Measurements from ENCODE around the gene SCAPER. TPM values are rescaled to one million over a fixed set of nuclear protein-coding genes. Genes with fewer than 3 reads are reported as not detected.
"Not testable (repeated sequence)": the region's sequence is repeated elsewhere in the genome, so short reads cannot be mapped to it uniquely, and the experiment has no call there.

The SCAPER gene
- total and polyA plus RNA-seq, 4 donors, result 3.3 to 18.0 (median 9.9) TPM

- no peaks in the 10 kb centered on the region for H3K9me3 ChIP-seq (ENCODE audit: control insufficient read depth in 4 of 4, low read length in 3 of 4)
- DNase-seq (ENCODE audit: low spot score), result no peak
- H3K4me3 ChIP-seq (ENCODE audit: low read depth in 1 of 3, low read length in 3 of 3), result no peak overlapping the region
- no peak overlapping the region for H3K27ac ChIP-seq (ENCODE audit: low read depth in 1 of 2, low read length in 2 of 2)
- WGBS, result 74% methylated on average over 3 of the region's 3 CpGs
- no peaks in the 10 kb centered on the region for H3K36me3 ChIP-seq (ENCODE audit: control insufficient read depth in 4 of 4, insufficient read depth in 3 of 4, low read depth in 1 of 4, low read length in 3 of 4)
- peaks cover 0 to 3% (median 2%) of the 10 kb centered on the region in 4 donors for H3K4me1 ChIP-seq (ENCODE audit: control insufficient read depth in 4 of 4, insufficient read depth in 4 of 4, low read length in 3 of 4)
- TF ChIP-seq TAF1 (conservative IDR thresholded peaks at IDR 0.05), result no peak
- TF ChIP-seq FOXA2 (IDR thresholded peaks at IDR 0.05), result no peak
- TF ChIP-seq, protein P1, sequence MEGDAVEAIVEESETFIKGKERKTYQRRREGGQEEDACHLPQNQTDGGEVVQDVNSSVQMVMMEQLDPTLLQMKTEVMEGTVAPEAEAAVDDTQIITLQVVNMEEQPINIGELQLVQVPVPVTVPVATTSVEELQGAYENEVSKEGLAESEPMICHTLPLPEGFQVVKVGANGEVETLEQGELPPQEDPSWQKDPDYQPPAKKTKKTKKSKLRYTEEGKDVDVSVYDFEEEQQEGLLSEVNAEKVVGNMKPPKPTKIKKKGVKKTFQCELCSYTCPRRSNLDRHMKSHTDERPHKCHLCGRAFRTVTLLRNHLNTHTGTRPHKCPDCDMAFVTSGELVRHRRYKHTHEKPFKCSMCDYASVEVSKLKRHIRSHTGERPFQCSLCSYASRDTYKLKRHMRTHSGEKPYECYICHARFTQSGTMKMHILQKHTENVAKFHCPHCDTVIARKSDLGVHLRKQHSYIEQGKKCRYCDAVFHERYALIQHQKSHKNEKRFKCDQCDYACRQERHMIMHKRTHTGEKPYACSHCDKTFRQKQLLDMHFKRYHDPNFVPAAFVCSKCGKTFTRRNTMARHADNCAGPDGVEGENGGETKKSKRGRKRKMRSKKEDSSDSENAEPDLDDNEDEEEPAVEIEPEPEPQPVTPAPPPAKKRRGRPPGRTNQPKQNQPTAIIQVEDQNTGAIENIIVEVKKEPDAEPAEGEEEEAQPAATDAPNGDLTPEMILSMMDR (IDR thresholded peaks at IDR 0.05; ENCODE audit: low read depth, low read length, missing input control), result no peak
- TF ChIP-seq MAX (IDR thresholded peaks at IDR 0.05), result no peak
- no peak for TF ChIP-seq GABPA (IDR thresholded peaks at IDR 0.05 in 1 of 2, conservative IDR thresholded peaks at IDR 0.05 in 1 of 2)
- no peak for TF ChIP-seq JUND (IDR thresholded peaks at IDR 0.05)
- no peak for TF ChIP-seq EGR1 (IDR thresholded peaks at IDR 0.05; ENCODE audit: low read depth in 2 of 2)
- H3K9ac ChIP-seq (ENCODE audit: low read depth in 1 of 2, low read length in 2 of 2), result no peak overlapping the region
- no peaks in the 10 kb centered on the region for H3K27me3 ChIP-seq (ENCODE audit: control insufficient read depth in 4 of 4, insufficient read depth in 4 of 4, low read length in 3 of 4)
Measured at GRCh38 chr15:76298986-76299385, 606.2 kb downstream of the SCAPER start.

DNA sequence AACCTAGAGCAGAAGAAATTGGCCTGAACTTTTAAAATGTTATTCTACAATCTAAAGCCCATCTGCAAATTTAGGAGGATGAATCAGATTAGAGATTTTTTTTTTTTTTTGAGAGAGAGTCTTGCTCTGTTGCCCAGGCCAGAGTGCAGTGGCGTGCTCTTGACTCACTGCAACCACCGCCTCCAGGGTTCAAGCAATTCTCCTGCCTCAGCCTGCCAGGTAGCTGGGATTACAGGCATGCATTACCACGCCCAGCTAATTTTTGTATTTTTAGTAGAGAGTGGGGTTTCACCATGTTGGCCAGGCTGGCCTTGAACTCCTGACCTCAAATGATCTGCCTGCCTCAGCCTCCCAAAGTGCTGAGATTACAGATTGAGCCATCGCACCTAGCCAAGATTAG is 607.2 kb downstream of the SCAPER start:
- H3K36me3 ChIP-seq (ENCODE audit: control insufficient read depth in 4 of 4, insufficient read depth in 3 of 4, low read depth in 1 of 4, low read length in 3 of 4); H3K9ac ChIP-seq (ENCODE audit: low read depth in 1 of 2, low read length in 2 of 2); DNase-seq (ENCODE audit: low spot score); H3K4me1 ChIP-seq (ENCODE audit: control insufficient read depth in 4 of 4, insufficient read depth in 4 of 4, low read length in 3 of 4); H3K27me3 ChIP-seq (ENCODE audit: control insufficient read depth in 4 of 4, insufficient read depth in 4 of 4, low read length in 3 of 4); H3K4me3 ChIP-seq (ENCODE audit: low read depth in 1 of 3, low read length in 3 of 3); H3K9me3 ChIP-seq (ENCODE audit: control insufficient read depth in 4 of 4, low read length in 3 of 4); H3K27ac ChIP-seq (ENCODE audit: low read depth in 1 of 2, low read length in 2 of 2): not testable (repeated sequence)
- 91% methylated on average over 4 of the region's 4 CpGs for WGBS

Small RNA genes within 50 kb of the gene (small RNA-seq; reads per million reads assigned to genes)
- gene AC090751.1 (not detected), gene MIR3713 (not detected)

Other genes starting within 250 kb of the SCAPER start
- 10 to 100 TPM; 12.0 to 28.2 TPM for gene RCN2, start 26.4 kb upstream of the SCAPER start, total RNA-seq
- 10 to 100 TPM in 1 of 2 donors, 1 to 10 TPM in 1; 8.7 to 18.2 TPM for gene RCN2, start 26.4 kb upstream of the SCAPER start, polyA plus RNA-seq
- gene PSTPIP1, start 89.8 kb upstream of the SCAPER start, total RNA-seq, result 1 to 10 TPM; 4.3 to 4.6 TPM
- 1 to 10 TPM; 1.1 to 1.6 TPM for gene PSTPIP1, start 89.8 kb upstream of the SCAPER start, polyA plus RNA-seq
- 10 to 100 TPM; 77.2 to 82.8 TPM for gene TSPAN3, start 165.8 kb upstream of the SCAPER start, total RNA-seq
- gene TSPAN3, start 165.8 kb upstream of the SCAPER start, polyA plus RNA-seq, result 10 to 100 TPM; 49.3 to 80.2 TPM